ENCODE measurements around the gene FH. TPM values are rescaled to one million over a fixed set of nuclear protein-coding genes. Genes with fewer than 3 reads are reported as not detected.

FH gene
- total RNA-seq, 4 donors from 2014 or later, result 19.6 to 61.5 (median 28.8) TPM

DNA sequence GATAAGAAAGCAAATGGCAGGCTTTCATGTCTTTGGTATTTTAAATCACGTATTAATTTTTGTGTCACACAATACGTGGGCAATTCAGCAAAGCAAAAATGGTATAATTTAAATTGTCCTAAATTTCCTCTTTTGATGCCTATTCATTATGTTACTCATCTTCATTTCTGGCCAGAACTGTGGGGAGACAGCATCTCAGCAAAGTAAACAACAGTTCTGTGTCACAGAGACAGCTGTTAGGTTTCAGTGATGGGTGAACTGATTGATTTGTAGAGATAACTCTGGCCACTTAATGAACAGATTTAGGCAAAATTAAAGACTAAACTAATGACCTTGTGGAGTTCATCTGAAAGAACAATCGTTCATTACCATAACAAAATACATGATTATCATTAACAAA is 49.2 kb downstream of the FH start:
- Histone ChIP-seq H3K27me3 (no peaks in the 10 kb centered on the region), H3K36me3 (no peaks in the 10 kb centered on the region), H3K4me3 (no peak overlapping the region), H3K9me3 (no peaks in the 10 kb centered on the region), H3K27ac (no peak overlapping the region), H3K4me1 (no peaks in the 10 kb centered on the region)
- TF ChIP-seq EP300 (IDR thresholded peaks at IDR 0.05) (no peak), POLR2A (IDR thresholded peaks at IDR 0.05) (no peak)
- TF ChIP-seq, protein P1, sequence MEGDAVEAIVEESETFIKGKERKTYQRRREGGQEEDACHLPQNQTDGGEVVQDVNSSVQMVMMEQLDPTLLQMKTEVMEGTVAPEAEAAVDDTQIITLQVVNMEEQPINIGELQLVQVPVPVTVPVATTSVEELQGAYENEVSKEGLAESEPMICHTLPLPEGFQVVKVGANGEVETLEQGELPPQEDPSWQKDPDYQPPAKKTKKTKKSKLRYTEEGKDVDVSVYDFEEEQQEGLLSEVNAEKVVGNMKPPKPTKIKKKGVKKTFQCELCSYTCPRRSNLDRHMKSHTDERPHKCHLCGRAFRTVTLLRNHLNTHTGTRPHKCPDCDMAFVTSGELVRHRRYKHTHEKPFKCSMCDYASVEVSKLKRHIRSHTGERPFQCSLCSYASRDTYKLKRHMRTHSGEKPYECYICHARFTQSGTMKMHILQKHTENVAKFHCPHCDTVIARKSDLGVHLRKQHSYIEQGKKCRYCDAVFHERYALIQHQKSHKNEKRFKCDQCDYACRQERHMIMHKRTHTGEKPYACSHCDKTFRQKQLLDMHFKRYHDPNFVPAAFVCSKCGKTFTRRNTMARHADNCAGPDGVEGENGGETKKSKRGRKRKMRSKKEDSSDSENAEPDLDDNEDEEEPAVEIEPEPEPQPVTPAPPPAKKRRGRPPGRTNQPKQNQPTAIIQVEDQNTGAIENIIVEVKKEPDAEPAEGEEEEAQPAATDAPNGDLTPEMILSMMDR (IDR thresholded peaks at IDR 0.05), result no peak
- DNase-seq (ENCODE audit: low spot score in 2 of 2), result no peak
- 88 to 90% methylated on average over 3 of the region's 3 CpGs for WGBS, 2 donors

DNA sequence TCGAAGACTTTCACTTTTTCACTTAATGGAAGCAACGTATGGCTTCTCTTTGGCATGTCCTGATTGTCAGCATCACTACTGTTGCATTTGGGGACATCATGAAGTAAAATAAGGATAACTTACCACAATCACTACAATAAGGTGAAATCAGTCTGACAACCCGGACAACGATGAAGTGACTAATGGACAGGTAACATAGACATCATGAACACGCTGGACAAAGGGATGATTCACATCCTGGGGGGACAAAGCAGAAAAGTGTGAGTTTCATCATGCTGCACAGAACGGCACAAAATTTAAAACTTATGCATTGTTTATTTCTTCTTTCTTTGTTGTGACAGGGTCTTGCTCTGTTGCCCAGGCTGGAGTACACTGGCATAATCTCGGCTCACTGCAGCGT is 53.9 kb downstream of the FH start:
- Histone ChIP-seq H3K36me3 (no peaks in the 10 kb centered on the region), H3K4me3 (no peak overlapping the region), H3K27me3 (no peaks in the 10 kb centered on the region), H3K4me1 (no peaks in the 10 kb centered on the region), H3K27ac (no peak overlapping the region), H3K9me3 (no peaks in the 10 kb centered on the region)
- no peak for DNase-seq (ENCODE audit: low spot score in 2 of 2)
- no peak for TF ChIP-seq POLR2A (IDR thresholded peaks at IDR 0.05)
- WGBS, 2 donors, result 89 to 92% methylated on average over 8 of the region's 8 CpGs

DNA sequence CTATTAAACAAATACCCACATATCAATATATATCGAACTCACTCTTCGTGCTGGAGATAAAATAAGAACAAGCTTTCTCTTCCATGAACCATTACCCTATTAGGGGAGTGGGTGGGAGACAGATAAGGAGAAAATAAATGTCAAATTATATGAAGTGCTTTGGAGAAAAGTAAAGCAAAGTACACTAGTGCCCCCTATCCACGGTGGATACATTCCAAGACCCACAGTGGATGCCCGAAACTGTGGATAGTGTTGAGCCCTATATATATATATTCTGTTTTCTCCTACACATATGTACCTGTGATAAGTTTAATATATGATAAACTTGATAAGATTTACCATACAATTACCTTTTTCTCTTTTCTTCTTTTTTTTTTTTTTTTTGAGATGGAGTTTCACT is 54.6 kb downstream of the FH start:
- TF ChIP-seq EP300 (IDR thresholded peaks at IDR 0.05) (no peak), POLR2A (IDR thresholded peaks at IDR 0.05) (no peak)
- TF ChIP-seq, protein P1 (IDR thresholded peaks at IDR 0.05), result no peak

DNA sequence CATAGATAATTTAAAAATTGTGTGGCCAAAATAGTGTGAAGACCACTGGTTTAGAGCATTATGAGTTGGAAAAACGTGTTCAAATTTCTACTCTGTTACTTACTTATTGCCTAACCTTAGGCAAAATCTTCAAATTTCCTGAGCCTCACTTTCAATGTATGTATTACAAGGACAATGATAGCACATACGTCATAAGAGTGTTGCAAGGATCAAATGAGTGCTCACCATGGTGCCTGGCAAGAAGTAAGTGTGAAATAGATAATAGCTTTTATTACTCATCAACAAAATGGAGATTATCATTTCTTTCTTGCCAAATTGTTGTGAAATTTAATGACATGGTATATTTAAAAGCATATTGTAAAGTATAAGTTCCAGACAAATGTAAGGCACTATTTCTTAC is 57.2 kb downstream of the FH start:
- H3K27me3 ChIP-seq, result no peaks in the 10 kb centered on the region

More for the DNA sequence above, 54.6 kb downstream of the FH start:
- Histone ChIP-seq H3K36me3 (no peaks in the 10 kb centered on the region), H3K4me1 (no peaks in the 10 kb centered on the region), H3K9me3 (no peaks in the 10 kb centered on the region), H3K27ac (no peak overlapping the region), H3K27me3 (no peaks in the 10 kb centered on the region), H3K4me3 (no peak overlapping the region)
- WGBS, 2 donors, result 81 to 87% methylated on average over 4 of the region's 4 CpGs
- DNase-seq (ENCODE audit: low spot score in 2 of 2), result no peak

DNA sequence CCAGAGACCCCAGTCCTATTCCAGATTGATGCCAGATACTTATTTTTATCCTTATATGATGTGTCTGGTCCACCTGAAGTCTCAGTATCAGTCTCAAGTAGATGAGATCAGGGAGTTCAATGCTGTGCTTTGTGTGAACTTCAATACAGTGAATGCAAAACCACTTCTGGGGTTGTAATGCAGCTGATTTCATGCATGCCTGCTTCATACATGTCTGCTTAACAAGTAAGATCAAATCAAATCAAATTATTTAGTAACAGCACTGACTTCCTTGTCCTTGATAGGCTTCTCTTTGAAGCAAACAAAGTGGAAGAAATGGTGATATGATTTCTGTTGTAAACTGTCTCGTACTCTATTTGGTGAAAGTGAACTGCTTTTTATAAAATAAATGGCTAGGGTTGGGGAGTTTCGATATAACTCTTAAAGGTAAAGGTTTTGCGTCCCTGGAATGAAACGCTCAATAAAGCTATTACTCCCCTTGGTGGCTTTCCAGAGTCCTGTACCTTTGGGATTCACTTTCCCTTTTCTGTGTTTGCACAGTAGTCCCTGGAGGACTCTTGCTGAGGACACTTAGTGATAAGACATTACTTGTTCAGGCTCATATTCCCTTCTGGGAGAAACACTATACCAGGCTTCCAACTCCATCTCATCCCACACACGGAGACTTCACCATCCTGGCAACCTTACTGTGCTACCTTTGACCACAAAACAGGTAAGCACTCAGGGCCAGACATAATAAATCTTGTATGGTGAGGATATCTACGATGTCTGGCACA is 59.3 kb downstream of the FH start:
- H3K4me3 ChIP-seq, result no peak overlapping the region
- no peak for TF ChIP-seq POLR2A (IDR thresholded peaks at IDR 0.05)
- TF ChIP-seq, protein P1 (IDR thresholded peaks at IDR 0.05), result no peak
- no peak for TF ChIP-seq EP300 (IDR thresholded peaks at IDR 0.05)
- no peaks in the 10 kb centered on the region for H3K27me3 ChIP-seq
- DNase-seq (ENCODE audit: low spot score in 2 of 2), result no peak
- H3K9me3 ChIP-seq, result no peaks in the 10 kb centered on the region
- no peaks in the 10 kb centered on the region for H3K36me3 ChIP-seq
- H3K27ac ChIP-seq, result peak overlapping the region in 1 of 4 donors; percentile 47
- H3K4me1 ChIP-seq, result peaks cover 0 to 7% (median 0%) of the 10 kb centered on the region in 4 donors
- 68 to 76% methylated on average over 6 of the region's 6 CpGs for WGBS, 2 donors

More for the DNA sequence above, 57.2 kb downstream of the FH start:
- Histone ChIP-seq H3K4me3 (no peak overlapping the region), H3K4me1 (peaks cover 0 to 7% (median 0%) of the 10 kb centered on the region in 4 donors), H3K27ac (no peak overlapping the region), H3K36me3 (no peaks in the 10 kb centered on the region), H3K9me3 (no peaks in the 10 kb centered on the region)
- no peak for DNase-seq (ENCODE audit: low spot score in 2 of 2)
- 62 to 63% methylated on average over 2 of the region's 2 CpGs for WGBS, 2 donors
- TF ChIP-seq POLR2A (IDR thresholded peaks at IDR 0.05) (no peak), EP300 (IDR thresholded peaks at IDR 0.05) (no peak)
- TF ChIP-seq, protein P1 (IDR thresholded peaks at IDR 0.05), result no peak

All from tibial nerve (tissue), 4 donors.